ENCODE data around the gene MTCH1. TPM values are rescaled to one million over a fixed set of nuclear protein-coding genes. Genes with fewer than 3 reads are reported as not detected.

Gene MTCH1
- total RNA-seq, 1 experiment from 2014 or later, result 389 TPM

GRCh38 chr6:37018198-37019064, 32.4 kb upstream of the MTCH1 start:
- peak; percentile 93 for DNase-seq (ENCODE audit: low spot score)
- in situ Hi-C loops (cut with HindIII; ENCODE audit: low sequenced_read_pairs), result no loop called here

GRCh38 chr6:37017606-37018197, 31.7 kb upstream of the MTCH1 start:
- in situ Hi-C loops (cut with HindIII; ENCODE audit: low sequenced_read_pairs), result no loop called here
- DNase-seq (ENCODE audit: low spot score), result no peak

- in situ Hi-C loops (cut with HindIII; ENCODE audit: low sequenced_read_pairs), result no loop called here
- no peak for DNase-seq (ENCODE audit: low spot score)
Observed at GRCh38 chr6:37016995-37017394, 31.0 kb upstream of the MTCH1 start.

GRCh38 chr6:37015532-37015931, 29.5 kb upstream of the MTCH1 start:
- DNase-seq (ENCODE audit: low spot score), result no peak
- in situ Hi-C loops (cut with HindIII; ENCODE audit: low sequenced_read_pairs), result no loop called here

GRCh38 chr6:37014667-37015066, 28.7 kb upstream of the MTCH1 start:
- no peak for DNase-seq (ENCODE audit: low spot score)
- in situ Hi-C loops (cut with HindIII; ENCODE audit: low sequenced_read_pairs), result no loop called here

- no peak for DNase-seq (ENCODE audit: low spot score)
- in situ Hi-C loops (cut with HindIII; ENCODE audit: low sequenced_read_pairs), result no loop called here
Observed at GRCh38 chr6:37013516-37014491, 27.8 kb upstream of the MTCH1 start.

- in situ Hi-C loops (cut with HindIII; ENCODE audit: low sequenced_read_pairs), result no loop called here
- DNase-seq (ENCODE audit: low spot score), result no peak
Observed at GRCh38 chr6:37011656-37012378, 25.8 kb upstream of the MTCH1 start.

- no peak for DNase-seq (ENCODE audit: low spot score)
- in situ Hi-C loops (cut with HindIII; ENCODE audit: low sequenced_read_pairs), result no loop called here
Observed at GRCh38 chr6:37010402-37010892, 24.5 kb upstream of the MTCH1 start.

GRCh38 chr6:37008484-37009465, 22.8 kb upstream of the MTCH1 start:
- in situ Hi-C loops (cut with HindIII; ENCODE audit: low sequenced_read_pairs), result no loop called here

GRCh38 chr6:37007340-37008043, 21.5 kb upstream of the MTCH1 start:
- in situ Hi-C loops (cut with HindIII; ENCODE audit: low sequenced_read_pairs), result no loop called here
- no peak for DNase-seq (ENCODE audit: low spot score)

More at GRCh38 chr6:37008484-37009465, 22.8 kb upstream of the MTCH1 start:
- no peak for DNase-seq (ENCODE audit: low spot score)

GRCh38 chr6:37006793-37007339, 20.9 kb upstream of the MTCH1 start:
- in situ Hi-C loops (cut with HindIII; ENCODE audit: low sequenced_read_pairs), result no loop called here
- DNase-seq (ENCODE audit: low spot score), result no peak

GRCh38 chr6:37005827-37006567, 20.0 kb upstream of the MTCH1 start:
- in situ Hi-C loops (cut with HindIII; ENCODE audit: low sequenced_read_pairs), result no loop called here
- no peak for DNase-seq (ENCODE audit: low spot score)

- no peak for DNase-seq (ENCODE audit: low spot score)
- in situ Hi-C loops (cut with HindIII; ENCODE audit: low sequenced_read_pairs), result no loop called here
Observed at GRCh38 chr6:37005061-37005810, 19.2 kb upstream of the MTCH1 start, which contains the start of gene FGD2. TSS of gene FGD2 (plus strand) at chr6:37005655. CDS start at chr6:37005818, 163 bp downstream.

- no peak for DNase-seq (ENCODE audit: low spot score)
- in situ Hi-C loops (cut with HindIII; ENCODE audit: low sequenced_read_pairs), result no loop called here
Observed at GRCh38 chr6:37004044-37004980, 18.3 kb upstream of the MTCH1 start.
